T47D (cell line): ENCODE results near the gene SHROOM4.

ENCODE experiments used
- DNase-seq, 2 experiments: peaks; one replicate each; pipeline versions ENCODE4 v3.0.0 to v3.0.0-alpha.2; 2011 to 2012; ENCODE audit warnings: low read depth in 1 of 2, low spot score in 1 of 2
- JUND ChIP-seq: IDR thresholded peaks from 2 replicates; pipeline ENCODE4 v1.6.1; 2012; ENCODE audit warnings: low read depth
- in situ Hi-C: cut with HindIII; loops from 2 replicates; pipeline ENCODE4 v1.10.0; 2016; ENCODE audit warnings: low sequenced_read_pairs, low pct_unique_long_range_greater_than_20kb

The SHROOM4 gene

GRCh38 chrX:50818986-50819385 is 5.0 kb upstream of the SHROOM4 start:
- in situ Hi-C loops: no loop called here
- no peak for DNase-seq
- TF ChIP-seq JUND: no peak

- no peak for TF ChIP-seq JUND
- DNase-seq: no peak
- in situ Hi-C loops: no loop called here
These were observed 1.1 kb upstream of the SHROOM4 start for GRCh38 chrX:50815120-50815519.

DNA sequence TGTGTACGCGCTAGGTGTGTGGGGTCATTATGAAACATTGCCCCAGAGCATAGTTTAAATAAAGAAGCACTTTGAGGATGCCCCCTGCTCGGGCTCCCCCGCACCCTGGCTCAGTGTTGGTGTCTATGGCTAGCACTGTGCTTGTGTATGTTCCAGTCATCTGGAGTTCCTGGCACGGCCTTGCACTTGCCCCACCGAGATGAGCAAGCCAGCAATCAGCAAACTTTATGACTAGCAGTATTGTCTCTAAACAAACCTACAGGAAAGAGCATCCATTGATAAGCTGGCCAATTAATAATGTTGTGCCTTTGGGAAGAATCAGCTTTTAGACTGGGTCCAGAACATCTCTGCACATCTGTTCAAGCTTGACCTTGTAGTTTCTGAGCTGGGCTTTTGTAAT is 707 bp upstream of the SHROOM4 start:
- DNase-seq: no peak
- in situ Hi-C loops: no loop called here
- no peak for TF ChIP-seq JUND

GRCh38 chrX:50812995-50813842 is 775 bp downstream of the SHROOM4 start:
- in situ Hi-C loops: no loop called here
- TF ChIP-seq JUND: no peak
- DNase-seq: peak; percentile 30 to 33

DNA sequence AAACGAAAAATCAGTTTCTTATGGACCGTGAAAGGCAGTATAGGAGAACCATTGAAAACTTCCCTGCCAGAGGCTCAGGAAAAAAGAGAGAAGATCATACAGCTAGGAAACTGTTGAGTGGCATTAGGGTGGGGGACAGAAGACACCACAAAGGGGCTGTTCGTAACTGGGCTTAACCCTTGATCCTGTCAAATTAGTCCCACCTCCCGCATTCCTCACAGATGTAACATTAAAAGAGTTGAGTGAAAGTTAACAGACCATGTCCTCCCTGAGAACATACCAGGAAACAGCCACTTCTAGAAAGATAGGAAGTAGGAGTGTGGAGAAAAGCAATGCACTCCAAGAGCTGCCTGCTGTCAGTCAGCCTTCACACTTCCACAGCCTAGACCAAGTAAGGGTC is 8.7 kb downstream of the SHROOM4 start:
- in situ Hi-C loops: no loop called here
- no peak for DNase-seq
- TF ChIP-seq JUND: no peak

- TF ChIP-seq JUND: no peak
- in situ Hi-C loops: no loop called here
- DNase-seq: peak in 1 of 2 experiments; percentile 30
These were observed 12.9 kb downstream of the SHROOM4 start for GRCh38 chrX:50801135-50801534.

- DNase-seq: no peak
- TF ChIP-seq JUND: no peak
- in situ Hi-C loops: no loop called here
These were observed 14.4 kb downstream of the SHROOM4 start for GRCh38 chrX:50799531-50799961.

DNA sequence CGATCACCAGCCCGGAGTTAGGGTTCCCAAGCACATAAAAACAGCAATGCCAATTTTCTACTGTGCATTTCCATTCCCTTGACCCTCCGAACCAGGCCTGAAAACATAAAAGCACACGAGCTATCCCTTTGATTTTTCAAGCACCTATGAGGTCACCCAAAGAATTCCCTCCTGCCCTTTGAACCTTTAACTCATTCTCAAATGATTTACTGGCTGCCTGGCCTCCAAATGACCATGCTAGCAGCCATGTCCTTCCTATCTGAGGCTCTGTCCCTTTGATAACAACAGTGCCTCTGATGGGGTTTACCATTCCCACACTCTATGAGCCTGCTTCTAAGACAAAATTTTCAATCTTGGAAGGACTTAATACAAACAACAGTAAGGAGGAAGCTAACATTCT is 15.2 kb downstream of the SHROOM4 start:
- TF ChIP-seq JUND: no peak
- in situ Hi-C loops: no loop called here
- no peak for DNase-seq

GRCh38 chrX:50787099-50787498 is 26.9 kb downstream of the SHROOM4 start:
- no peak for DNase-seq
- no peak for TF ChIP-seq JUND
- in situ Hi-C loops: no loop called here

DNA sequence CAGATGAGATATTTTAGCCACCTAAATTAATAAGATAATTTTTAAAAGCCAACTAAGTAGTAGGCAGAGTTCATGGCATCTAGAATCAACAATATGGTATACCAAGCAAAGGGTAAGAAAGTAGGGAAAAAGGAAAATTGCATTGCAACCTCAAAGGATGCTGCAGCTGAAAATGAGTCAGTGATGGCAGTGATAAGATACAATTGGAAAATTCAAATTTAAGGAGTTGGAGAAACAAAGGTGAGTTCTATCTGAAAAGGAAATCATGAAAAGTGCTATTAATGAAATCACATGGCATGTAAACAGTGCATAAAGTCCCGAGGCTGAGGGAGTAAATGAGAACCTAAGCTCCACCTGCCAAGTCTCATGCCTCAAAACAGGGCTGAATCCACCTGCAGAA is 33.9 kb downstream of the SHROOM4 start:
- in situ Hi-C loops: no loop called here
- DNase-seq: no peak
- no peak for TF ChIP-seq JUND

DNA sequence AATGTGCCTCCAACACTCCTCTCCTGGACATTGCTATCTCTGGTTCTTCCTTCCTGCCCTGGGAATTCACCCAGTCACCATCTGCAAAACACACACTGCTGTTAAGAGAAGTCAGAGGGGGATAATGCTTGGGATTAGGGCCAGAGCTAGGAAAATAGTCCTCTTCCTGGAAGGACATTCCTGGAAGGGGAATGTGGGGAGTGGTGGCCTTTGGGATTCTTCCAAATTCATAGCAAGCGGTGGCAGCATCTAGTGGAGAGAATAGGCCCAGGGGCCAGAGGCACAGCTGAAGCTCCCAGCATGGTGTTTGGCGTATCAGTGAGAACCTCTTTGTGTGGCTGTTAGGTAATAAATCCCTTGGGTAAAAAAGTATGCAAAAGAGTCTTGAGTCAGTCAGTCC is 34.3 kb downstream of the SHROOM4 start:
- DNase-seq: no peak
- no peak for TF ChIP-seq JUND
- in situ Hi-C loops: no loop called here

GRCh38 chrX:50778272-50778671 is 35.7 kb downstream of the SHROOM4 start:
- in situ Hi-C loops: no loop called here
- TF ChIP-seq JUND: no peak
- no peak for DNase-seq

DNA sequence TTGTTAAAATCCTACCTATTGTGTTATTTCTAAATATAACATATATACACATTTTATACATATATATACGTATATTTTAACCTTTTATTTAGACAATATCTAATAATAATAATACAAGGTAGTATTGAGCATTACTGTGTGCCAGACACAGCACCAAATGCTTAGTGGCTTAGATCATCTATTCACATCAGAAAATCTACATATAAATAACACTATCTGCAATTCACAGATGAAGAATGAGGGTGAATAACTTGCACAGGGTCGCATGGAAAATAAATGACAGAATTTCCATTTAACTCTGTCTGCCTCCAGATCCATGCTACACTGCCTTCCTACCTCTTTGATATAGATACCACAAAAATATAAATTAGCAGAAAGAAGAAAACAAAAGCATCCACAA is 37.7 kb downstream of the SHROOM4 start:
- no peak for TF ChIP-seq JUND
- no peak for DNase-seq
- in situ Hi-C loops: no loop called here

DNA sequence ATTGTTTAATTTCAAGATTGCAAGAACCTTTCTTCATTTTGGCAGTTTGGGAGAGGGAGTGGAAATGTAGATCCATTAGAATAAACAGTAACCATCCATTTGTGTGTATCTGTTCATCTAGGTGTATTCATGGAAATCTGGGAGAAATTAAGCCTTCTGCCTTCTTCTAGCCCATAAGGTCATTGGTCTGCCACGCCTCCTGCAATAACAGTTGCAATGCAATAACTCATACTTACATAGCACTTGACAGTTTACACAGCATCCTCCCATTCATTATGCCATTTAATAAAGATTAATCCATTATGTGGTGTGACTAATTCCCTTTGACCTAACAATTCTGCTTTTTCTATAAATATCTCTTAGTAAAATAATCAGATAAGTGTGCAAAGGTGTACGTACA is 42.6 kb downstream of the SHROOM4 start:
- DNase-seq: no peak
- no peak for TF ChIP-seq JUND
- in situ Hi-C loops: no loop called here
